Stimulated activated CD4-positive, alpha-beta T cell treated with anti-CD3 and anti-CD28 coated beads, Interleukin-2, amount 100 ng/mL, for 4 hours (primary cell): ENCODE measurements around the gene VNN1.
"Not testable (repeated sequence)": the region's sequence is repeated elsewhere in the genome, so short reads cannot be mapped to it uniquely, and the experiment has no call there.

Experiments used
- DNase-seq: peaks from one replicate; pipeline ENCODE4 v3.0.0-alpha.2; 2020; ENCODE audit warnings: low read depth

VNN1 gene

GRCh38 chr6:132669690-132670291 lies 44.1 kb downstream of the VNN1 start:
- DNase-seq, result no peak

- no peak for DNase-seq
Observed at GRCh38 chr6:132666118-132666517, 47.7 kb downstream of the VNN1 start.

DNA sequence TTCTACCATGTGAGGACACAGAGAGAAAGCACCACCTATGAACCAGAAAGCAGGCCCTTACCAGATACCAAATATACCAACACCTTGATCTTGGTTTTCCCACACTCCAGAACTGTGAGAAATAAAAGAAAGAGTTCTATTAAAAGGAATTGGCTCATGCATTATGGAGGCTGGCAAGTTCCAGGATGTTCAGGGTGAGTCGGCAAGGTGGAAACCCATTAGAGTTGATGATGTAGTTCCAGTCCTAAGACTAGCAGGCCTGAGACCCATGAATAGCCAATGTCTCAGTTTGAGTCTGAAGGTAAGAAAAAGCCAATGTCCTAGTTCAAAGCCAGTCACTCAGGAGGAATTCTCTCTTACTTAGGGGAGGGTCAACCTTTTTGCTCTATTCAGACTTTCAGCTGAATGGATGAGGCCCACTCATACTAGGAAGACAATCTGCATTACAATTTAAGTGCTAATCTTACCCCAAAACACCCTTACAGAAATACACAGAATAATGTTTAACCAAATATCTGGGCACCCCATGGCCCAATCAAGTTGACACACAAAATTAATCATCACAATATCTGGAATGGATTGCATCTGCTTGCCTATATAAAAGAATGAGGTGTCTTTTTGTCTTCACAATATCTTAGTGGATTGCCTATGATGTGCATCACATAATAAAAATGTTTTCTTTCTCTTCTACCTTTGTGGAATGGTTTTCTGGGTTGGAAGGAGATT lies 49.4 kb downstream of the VNN1 start:
- no peak for DNase-seq

DNA sequence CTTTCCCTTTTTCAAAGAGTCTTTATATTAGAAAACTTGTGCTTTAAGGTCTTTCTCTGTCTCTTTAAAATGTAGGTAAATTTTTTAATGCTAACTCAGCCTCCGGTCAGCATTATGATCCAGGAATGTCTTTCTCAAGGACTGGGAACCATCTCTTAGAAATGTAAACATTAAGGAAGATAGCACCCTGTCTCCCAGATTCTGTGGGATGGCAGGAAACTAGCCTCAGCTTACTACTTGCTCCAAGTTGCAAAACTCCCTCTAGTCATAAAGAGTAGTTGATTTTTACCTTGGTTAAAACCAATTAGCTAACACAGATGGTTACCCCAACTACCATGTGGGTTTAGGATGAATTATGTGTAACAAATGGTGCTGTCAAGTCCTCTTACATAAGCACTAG lies 50.2 kb downstream of the VNN1 start:
- no peak for DNase-seq

GRCh38 chr6:132661906-132662305 lies 51.9 kb downstream of the VNN1 start:
- DNase-seq, result no peak

GRCh38 chr6:132659082-132659481 lies 54.8 kb downstream of the VNN1 start, which contains the start of gene TAAR1:
TAAR1 (minus strand) TSS chr6:132659182; CDS start chr6:132646003, 13,179 bp downstream.
- DNase-seq, result no peak

DNA sequence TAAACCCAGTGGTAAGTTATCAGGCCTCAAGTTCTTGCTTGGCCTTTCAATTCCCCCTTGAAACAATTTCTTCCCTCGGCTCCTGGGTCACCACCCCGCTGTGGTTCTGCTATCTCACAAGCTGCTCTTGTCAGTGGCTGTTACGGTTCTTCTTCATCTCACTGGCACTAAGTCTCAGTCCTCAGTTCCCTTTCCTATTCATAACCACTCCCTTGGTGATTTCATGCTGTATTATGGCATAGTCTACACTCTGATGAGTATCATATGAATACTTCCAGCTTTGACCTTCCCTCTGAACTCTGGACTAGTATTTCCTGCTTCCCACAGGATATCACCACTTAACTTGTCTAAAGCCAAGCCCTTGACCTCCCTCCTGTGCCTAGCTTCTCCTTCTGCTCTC lies 62.8 kb downstream of the VNN1 start:
- no peak for DNase-seq

GRCh38 chr6:132650429-132650828 lies 63.4 kb downstream of the VNN1 start:
- DNase-seq, result no peak

GRCh38 chr6:132648828-132649227 lies 65.0 kb downstream of the VNN1 start:
- no peak for DNase-seq

GRCh38 chr6:132648356-132648755 lies 65.5 kb downstream of the VNN1 start:
- DNase-seq, result no peak

GRCh38 chr6:132643547-132643946 lies 70.3 kb downstream of the VNN1 start:
- no peak for DNase-seq

GRCh38 chr6:132637135-132637534 lies 76.7 kb downstream of the VNN1 start:
- DNase-seq, result not testable (repeated sequence)

DNA sequence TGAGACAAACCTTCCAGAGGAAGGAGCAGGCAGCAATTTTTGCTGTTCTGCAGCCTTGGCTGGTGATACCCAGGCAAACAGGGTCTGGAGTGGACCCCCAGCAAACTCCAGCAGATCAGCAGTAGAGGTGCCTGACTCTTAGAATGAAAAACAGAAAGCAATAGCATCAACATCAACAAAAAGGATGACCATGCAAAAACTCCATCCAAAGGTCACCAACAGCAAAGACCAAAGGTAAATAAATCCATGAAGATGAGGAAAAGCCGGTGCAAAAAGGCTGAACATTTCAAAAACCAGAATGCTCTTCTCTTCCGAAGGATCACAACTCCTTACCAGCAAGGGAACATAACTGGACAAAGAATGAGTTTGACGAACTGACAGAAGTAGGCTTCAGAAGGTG lies 77.9 kb downstream of the VNN1 start:
- DNase-seq, result not testable (repeated sequence)

- not testable (repeated sequence) for DNase-seq
Observed at GRCh38 chr6:132635288-132635687, 78.6 kb downstream of the VNN1 start.

GRCh38 chr6:132634796-132635195 lies 79.1 kb downstream of the VNN1 start:
- no peak for DNase-seq

- no peak for DNase-seq
Observed at GRCh38 chr6:132633362-132633761, 80.5 kb downstream of the VNN1 start.
